Keratinocyte (primary cell): ENCODE measurements around the gene CHAC1. TPM values are rescaled to one million over a fixed set of nuclear protein-coding genes. Genes with fewer than 3 reads are reported as not detected.

Experiments used
- DNase-seq: peaks from one replicate; pipeline ENCODE4 v3.0.0-alpha.2; 2011; ENCODE audit warnings: low read depth, missing footprints, low spot score
- FAIRE-seq: peaks from 2 replicates; lab custom pipeline; 2011; peaks lifted over from hg19 to GRCh38; lab: Jason Lieb, UNC
- H2AFZ ChIP-seq: 2 replicates; pipeline ENCODE4 v1.6.0; 2012; ENCODE audit warnings: low read length, control low read depth, inconsistent platforms; ENCODE audit not compliant: control insufficient read depth
- H3K27ac ChIP-seq: 2 replicates; pipeline ENCODE4 v1.5.1; 2011; ENCODE audit warnings: low read length; ENCODE audit not compliant: control insufficient read depth, insufficient read depth
- H3K27me3 ChIP-seq: 3 replicates; pipeline ENCODE4 v1.6.0; 2011; ENCODE audit warnings: low read length; ENCODE audit not compliant: control insufficient read depth, insufficient read depth; ENCODE audit errors: extremely low read depth
- H3K36me3 ChIP-seq, 2 experiments: 2 replicates in 1 of 2; 3 replicates in 1 of 2; pipeline ENCODE4 v1.5.1; 2011; ENCODE audit warnings: low read length in 2 of 2, mild to moderate bottlenecking in 1 of 2; ENCODE audit not compliant: control insufficient read depth in 2 of 2, insufficient read depth in 2 of 2; ENCODE audit errors: extremely low read depth in 1 of 2
- H3K4me1 ChIP-seq: 3 replicates; pipeline ENCODE4 v1.5.1; 2011; ENCODE audit warnings: low read length; ENCODE audit not compliant: control insufficient read depth, insufficient read depth; ENCODE audit errors: extremely low read depth
- H3K4me2 ChIP-seq: 3 replicates; pipeline ENCODE4 v1.6.0; 2011; ENCODE audit warnings: low read depth, low read length; ENCODE audit not compliant: control insufficient read depth, insufficient read depth; ENCODE audit errors: extremely low read depth
- H3K4me3 ChIP-seq, 3 experiments: fragments of 200-600 bp in 1 of 3; sonication (generic) in 1 of 3; 2 replicates in 2 of 3; 3 replicates in 1 of 3; pipeline ENCODE4 v1.5.1; 2011 to 2016; ENCODE audit warnings: low read length in 3 of 3, mild to moderate bottlenecking in 3 of 3, control low read depth in 2 of 3, inconsistent platforms in 1 of 3, low read depth in 1 of 3, mixed read lengths in 1 of 3, mixed run types in 1 of 3, moderate library complexity in 1 of 3; ENCODE audit not compliant: control insufficient read depth in 2 of 3, insufficient read depth in 2 of 3; ENCODE audit errors: extremely low read depth in 1 of 3
- H3K79me2 ChIP-seq: 2 replicates; pipeline ENCODE4 v1.6.0; 2012; ENCODE audit warnings: low read length; ENCODE audit not compliant: control insufficient read depth, insufficient read depth
- H3K9ac ChIP-seq: 3 replicates; pipeline ENCODE4 v1.6.0; 2011; ENCODE audit warnings: low read length; ENCODE audit not compliant: control insufficient read depth, insufficient read depth; ENCODE audit errors: extremely low read depth
- H3K9me1 ChIP-seq: 3 replicates; pipeline ENCODE4 v1.6.0; 2011; ENCODE audit warnings: low read length; ENCODE audit not compliant: control insufficient read depth, insufficient read depth; ENCODE audit errors: extremely low read depth
- H3K9me3 ChIP-seq: 2 replicates; pipeline ENCODE4 v1.5.1; 2012; ENCODE audit warnings: low read depth, low read length; ENCODE audit not compliant: control insufficient read depth
- H4K20me1 ChIP-seq: 3 replicates; pipeline ENCODE4 v1.6.0; 2011; ENCODE audit warnings: low read length; ENCODE audit not compliant: control insufficient read depth, insufficient read depth; ENCODE audit errors: extremely low read depth
- CTCF ChIP-seq, 3 experiments: IDR thresholded peaks in 1 of 3; conservative IDR thresholded peaks in 1 of 3; optimal IDR thresholded peaks in 1 of 3; 2 replicates in 2 of 3; 3 replicates in 1 of 3; pipeline versions ENCODE3 to v1.5.1; 2011; ENCODE audit warnings: low read length in 3 of 3, mild to moderate bottlenecking in 3 of 3, moderate library complexity in 2 of 3, control low read depth in 1 of 3, inconsistent platforms in 1 of 3; ENCODE audit not compliant: insufficient read depth in 2 of 3; ENCODE audit errors: extremely low read depth in 1 of 3
- EZH2 ChIP-seq: IDR thresholded peaks from one replicate; pipeline ENCODE4 v1.6.1; 2012; ENCODE audit warnings: inconsistent platforms, mild to moderate bottlenecking, low read length, moderate library complexity
- dilution Hi-C: fragments of 300-500 bp; cut with MboI; formaldehyde crosslinking; loops from one replicate; pipeline ENCODE4 v1.7.0; 2020; ENCODE audit warnings: low sequenced_read_pairs; ENCODE audit not compliant: extremely low pct_ligation_motif_present
- polyA plus RNA-seq, 5 experiments: library from polyadenylated mRNA; depleted of rRNA in 3 of 5; stranded (reverse) in 3 of 5; stranded (forward) in 1 of 5; unstranded in 1 of 5; fragments of >200 nt; gene quantifications; 1 replicate in 1 of 5; 2 replicates in 3 of 5; 3 replicates in 1 of 5; pipeline versions ENCODE4 v1.2.1 to v1.2.3, GENCODE V29; 2011 to 2012; ENCODE audit warnings: missing spikeins in 2 of 5, low read depth in 1 of 5, low replicate concordance in 1 of 5

Gene CHAC1
- polyA plus RNA-seq, 1 donor (not counting 4 experiments of a cell fraction or from before 2014, with no cell fraction given): 6.4 TPM

DNA sequence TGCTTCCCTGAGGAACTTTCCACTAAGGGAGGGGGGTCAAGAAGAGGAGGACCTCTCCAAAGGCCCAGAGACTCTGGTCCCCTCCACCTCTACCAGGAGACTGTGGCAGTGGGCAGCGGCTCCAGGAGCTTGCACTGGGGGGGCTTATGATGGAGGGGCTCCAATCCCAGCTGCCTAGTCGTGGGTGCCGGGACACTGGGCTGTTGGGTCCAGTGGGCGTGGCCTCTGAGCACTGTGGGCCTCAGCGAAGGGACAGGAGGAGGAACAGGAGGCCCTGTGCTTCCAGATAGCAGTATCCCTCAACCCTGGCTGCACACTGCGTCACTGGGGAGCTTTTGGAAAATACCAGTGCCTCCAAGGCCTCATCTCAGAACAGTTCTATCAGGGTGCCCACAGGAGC, 37.6 kb upstream of the CHAC1 start:
- H3K79me2 ChIP-seq: no peaks in the 10 kb centered on the region
- H3K4me2 ChIP-seq: no peak overlapping the region
- dilution Hi-C loops: loop anchor here (25.0 kb wide), 1 partner anchor 97 kb away; no protein-coding TSS in a partner anchor
- H2AFZ ChIP-seq: no peak overlapping the region
- H3K4me3 ChIP-seq: no peak overlapping the region
- FAIRE-seq (no peak), DNase-seq (no peak)
- no peaks in the 10 kb centered on the region for H4K20me1 ChIP-seq
- H3K4me1 ChIP-seq: no peaks in the 10 kb centered on the region
- TF ChIP-seq EZH2: no peak
- no peak for TF ChIP-seq CTCF (optimal IDR thresholded peaks at IDR 0.05 in 1 of 3, IDR thresholded peaks at IDR 0.05 in 1 of 3, conservative IDR thresholded peaks at IDR 0.05 in 1 of 3; ENCODE audit: extremely low read depth in 1 of 3, insufficient read depth in 2 of 3, low read length in 3 of 3)
- no peaks in the 10 kb centered on the region for H3K36me3 ChIP-seq
- H3K27ac ChIP-seq: no peak overlapping the region
- H3K27me3 ChIP-seq: peaks cover 14% of the 10 kb centered on the region
- H3K9me3 ChIP-seq: no peaks in the 10 kb centered on the region
- no peak overlapping the region for H3K9ac ChIP-seq
- no peaks in the 10 kb centered on the region for H3K9me1 ChIP-seq

GRCh38 chr15:40917585-40917984, 35.7 kb upstream of the CHAC1 start:
- dilution Hi-C loops: loop anchor here (25.0 kb wide), 1 partner anchor 95 kb away; no protein-coding TSS in a partner anchor
- FAIRE-seq: no peak
- Histone ChIP-seq H3K27ac (no peak overlapping the region), H3K9ac (no peak overlapping the region), H3K4me3 (no peak overlapping the region), H3K27me3 (peaks cover 14% of the 10 kb centered on the region), H4K20me1 (no peaks in the 10 kb centered on the region), H3K9me1 (no peaks in the 10 kb centered on the region), H3K4me1 (no peaks in the 10 kb centered on the region), H3K9me3 (no peaks in the 10 kb centered on the region), H2AFZ (no peak overlapping the region), H3K36me3 (no peaks in the 10 kb centered on the region), H3K79me2 (no peaks in the 10 kb centered on the region), H3K4me2 (no peak overlapping the region)
- no peak for DNase-seq
- TF ChIP-seq CTCF (optimal IDR thresholded peaks at IDR 0.05 in 1 of 3, IDR thresholded peaks at IDR 0.05 in 1 of 3, conservative IDR thresholded peaks at IDR 0.05 in 1 of 3; ENCODE audit: extremely low read depth in 1 of 3, insufficient read depth in 2 of 3, low read length in 3 of 3): no peak
- TF ChIP-seq EZH2: no peak
